Tibial artery (tissue), 4 donors: ENCODE data around the gene NUTM2E.
"Not testable (repeated sequence)": the region's sequence is repeated elsewhere in the genome, so short reads cannot be mapped to it uniquely, and the experiment has no call there.

Experiments
- DNase-seq, 2 donors: peaks; one replicate each; pipeline ENCODE4 v3.0.0-alpha.2; 2019
- H3K27ac ChIP-seq, 2 donors: fragments of 200-600 bp; sonication (generic) in 1 of 2; 1 replicate in 1 of 2; 2 replicates in 1 of 2; pipeline ENCODE4 v1.5.1; 2018 to 2019; ENCODE audit warnings: mild to moderate bottlenecking in 1 of 2
- H3K27me3 ChIP-seq, 2 donors: fragments of 200-600 bp; sonication (generic) in 1 of 2; one replicate each; pipeline versions ENCODE4 v1.5.1 to v1.6.0; 2016 to 2019
- H3K36me3 ChIP-seq, 3 donors: fragments of 200-600 bp; sonication (generic) in 2 of 3; one replicate each; pipeline ENCODE4 v1.5.1; 2016 to 2019; ENCODE audit warnings: mild to moderate bottlenecking in 2 of 3
- H3K4me1 ChIP-seq, 4 donors: fragments of 200-600 bp; sonication (generic) in 2 of 4; 1 replicate in 3 of 4; 2 replicates in 1 of 4; pipeline ENCODE4 v1.5.1; 2016 to 2019
- H3K4me3 ChIP-seq, 2 donors: fragments of 200-600 bp; sonication (generic) in 1 of 2; 1 replicate in 1 of 2; 2 replicates in 1 of 2; pipeline ENCODE4 v1.5.1; 2018 to 2019; ENCODE audit warnings: mild to moderate bottlenecking in 2 of 2
- H3K9me3 ChIP-seq, 3 donors: fragments of 200-600 bp; sonication (generic) in 1 of 3; one replicate each; pipeline ENCODE4 v1.5.1; 2016 to 2019
- intact Hi-C: fragments of 100-400 bp; cut with DNase I; formaldehyde crosslinking; loops from one replicate; pipeline ENCODE4 v1.15.0; 2023; ENCODE audit warnings: low total_unique reads
- TF ChIP-seq, protein P1 (sequence below), 2 experiments: fragments of 200-600 bp in 1 of 2; fragments of 450-650 bp in 1 of 2; IDR thresholded peaks; one replicate each; pipeline ENCODE4 v1.5.1; 2017 to 2019; ENCODE audit warnings: antibody characterized with exemption in 2 of 2, mild to moderate bottlenecking in 1 of 2, moderate library complexity in 1 of 2

The NUTM2E gene

DNA sequence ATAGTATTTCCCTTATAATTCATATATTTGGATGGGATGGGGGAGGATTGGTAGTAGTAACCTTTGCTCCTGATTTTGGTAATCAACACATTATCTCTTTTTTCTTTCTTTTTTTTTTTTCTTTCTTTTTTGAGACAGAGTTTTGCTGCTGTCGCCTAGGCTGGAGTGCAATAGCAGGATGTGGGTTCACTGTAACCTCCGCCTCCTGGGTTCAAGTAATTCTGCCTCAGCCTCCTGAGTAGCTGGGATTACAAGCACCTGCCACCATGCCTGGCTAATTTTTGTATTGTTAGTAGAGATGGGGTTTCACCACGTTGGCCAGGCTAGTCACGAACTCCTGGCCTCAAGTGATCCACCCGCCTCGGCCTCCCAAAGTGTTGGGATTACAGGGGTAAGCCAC lies 3.2 kb upstream of the NUTM2E start:
- H3K27me3 ChIP-seq, H3K4me1 ChIP-seq, H3K27ac ChIP-seq, H3K36me3 ChIP-seq, H3K4me3 ChIP-seq, intact Hi-C loops, DNase-seq, H3K9me3 ChIP-seq: not testable (repeated sequence)

DNA sequence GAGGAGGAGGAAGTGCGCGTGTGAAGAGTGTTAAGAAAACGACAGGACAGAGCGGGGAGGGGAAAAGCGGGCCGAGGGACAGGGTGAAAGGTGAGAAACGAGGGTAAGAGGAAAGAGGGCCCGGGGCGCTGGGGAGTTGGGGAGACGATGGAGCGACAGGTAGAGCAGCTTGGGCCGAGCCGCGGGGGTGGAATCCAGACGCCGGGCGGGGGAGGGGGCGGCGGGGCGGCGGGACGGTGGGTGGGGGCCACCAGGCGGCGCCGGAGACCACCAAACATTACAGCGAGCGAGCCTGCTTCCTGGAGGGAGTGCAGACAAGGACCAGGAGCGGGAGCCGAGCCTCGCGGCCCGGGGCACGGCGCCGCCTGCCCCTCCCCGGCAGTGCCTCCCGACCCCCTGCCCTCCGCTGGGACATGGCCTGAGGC lies 940 bp upstream of the NUTM2E start:
- H3K9me3 ChIP-seq, H3K27me3 ChIP-seq, H3K36me3 ChIP-seq, intact Hi-C loops: not testable (repeated sequence)
- Histone ChIP-seq H3K27ac (peak overlapping the region; percentile 82 to 83), H3K4me1 (peaks cover 0 to 12% (median 2%) of the 10 kb centered on the region in 4 donors), H3K4me3 (peak overlapping the region; percentile 58 to 63)
- DNase-seq: peak in 1 of 2 donors; percentile 66
- TF ChIP-seq, protein P1, sequence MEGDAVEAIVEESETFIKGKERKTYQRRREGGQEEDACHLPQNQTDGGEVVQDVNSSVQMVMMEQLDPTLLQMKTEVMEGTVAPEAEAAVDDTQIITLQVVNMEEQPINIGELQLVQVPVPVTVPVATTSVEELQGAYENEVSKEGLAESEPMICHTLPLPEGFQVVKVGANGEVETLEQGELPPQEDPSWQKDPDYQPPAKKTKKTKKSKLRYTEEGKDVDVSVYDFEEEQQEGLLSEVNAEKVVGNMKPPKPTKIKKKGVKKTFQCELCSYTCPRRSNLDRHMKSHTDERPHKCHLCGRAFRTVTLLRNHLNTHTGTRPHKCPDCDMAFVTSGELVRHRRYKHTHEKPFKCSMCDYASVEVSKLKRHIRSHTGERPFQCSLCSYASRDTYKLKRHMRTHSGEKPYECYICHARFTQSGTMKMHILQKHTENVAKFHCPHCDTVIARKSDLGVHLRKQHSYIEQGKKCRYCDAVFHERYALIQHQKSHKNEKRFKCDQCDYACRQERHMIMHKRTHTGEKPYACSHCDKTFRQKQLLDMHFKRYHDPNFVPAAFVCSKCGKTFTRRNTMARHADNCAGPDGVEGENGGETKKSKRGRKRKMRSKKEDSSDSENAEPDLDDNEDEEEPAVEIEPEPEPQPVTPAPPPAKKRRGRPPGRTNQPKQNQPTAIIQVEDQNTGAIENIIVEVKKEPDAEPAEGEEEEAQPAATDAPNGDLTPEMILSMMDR (IDR thresholded peaks at IDR 0.05): peak in 1 of 2 experiments; percentile 8

DNA sequence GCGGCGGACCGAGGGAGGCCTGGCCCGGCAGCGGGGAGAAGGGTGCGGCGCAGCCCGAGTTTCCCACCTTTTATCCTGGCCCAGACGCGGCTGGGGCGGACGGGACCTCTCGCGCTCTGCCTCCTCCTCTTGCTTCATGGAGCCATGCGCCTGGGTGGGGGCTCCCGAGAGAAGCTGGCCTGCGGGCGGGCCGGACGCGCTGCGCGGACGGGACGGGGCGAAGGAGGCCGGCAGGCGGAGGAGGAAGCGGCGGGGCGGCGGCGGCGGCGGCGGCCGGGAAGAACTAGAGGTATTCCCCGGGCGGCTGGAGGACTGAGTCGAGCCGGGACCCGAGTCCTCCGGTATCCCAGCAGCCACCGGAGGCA lies 426 bp upstream of the NUTM2E start:
- intact Hi-C loops, DNase-seq, H3K36me3 ChIP-seq, H3K27me3 ChIP-seq, H3K9me3 ChIP-seq: not testable (repeated sequence)
- peak overlapping the region; percentile 58 to 63 for H3K4me3 ChIP-seq
- H3K4me1 ChIP-seq: peaks cover 0 to 12% (median 2%) of the 10 kb centered on the region in 4 donors
- H3K27ac ChIP-seq: peak overlapping the region; percentile 82 to 83

DNA sequence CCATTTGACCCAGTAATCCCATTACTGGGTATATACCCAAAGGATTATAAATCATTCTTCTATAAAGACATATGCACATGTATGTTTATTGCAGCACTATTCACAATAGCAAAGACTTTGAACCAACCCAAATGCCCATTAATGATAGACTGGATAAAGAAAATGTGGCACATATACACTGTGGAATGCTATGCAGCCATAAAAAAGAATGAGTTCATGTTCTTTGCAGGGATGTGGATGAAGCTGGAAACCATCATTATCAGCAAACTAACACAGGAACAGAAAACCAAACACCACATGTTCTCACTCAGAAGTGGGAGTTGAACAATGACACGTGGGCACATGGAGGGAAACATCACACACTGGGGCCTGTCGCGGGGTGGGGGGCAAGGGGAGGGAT lies 7.3 kb downstream of the NUTM2E start:
- H3K4me1 ChIP-seq, H3K27me3 ChIP-seq, intact Hi-C loops, DNase-seq, H3K9me3 ChIP-seq, H3K4me3 ChIP-seq, H3K36me3 ChIP-seq, H3K27ac ChIP-seq: not testable (repeated sequence)

DNA sequence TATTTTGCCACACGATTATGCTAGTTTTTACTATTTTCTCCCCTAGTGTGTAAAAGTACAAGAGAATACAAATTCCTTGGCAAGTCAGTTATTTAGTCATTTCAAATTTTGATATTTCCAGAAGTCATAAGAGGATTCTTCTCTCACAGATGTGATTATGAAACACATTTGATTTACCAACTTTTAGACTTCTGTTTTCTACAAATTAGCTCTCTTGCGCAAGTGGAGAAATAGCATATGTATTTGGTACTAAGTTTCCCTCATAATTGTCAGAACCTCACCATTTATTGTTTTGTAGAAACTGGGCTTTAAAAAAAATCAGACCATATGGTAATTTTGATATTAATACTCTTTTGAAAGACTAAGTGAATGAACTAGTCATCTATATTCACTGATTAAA lies 9.4 kb downstream of the NUTM2E start:
- H3K36me3 ChIP-seq, DNase-seq, H3K9me3 ChIP-seq, H3K27ac ChIP-seq, H3K27me3 ChIP-seq, H3K4me3 ChIP-seq, intact Hi-C loops, H3K4me1 ChIP-seq: not testable (repeated sequence)

DNA sequence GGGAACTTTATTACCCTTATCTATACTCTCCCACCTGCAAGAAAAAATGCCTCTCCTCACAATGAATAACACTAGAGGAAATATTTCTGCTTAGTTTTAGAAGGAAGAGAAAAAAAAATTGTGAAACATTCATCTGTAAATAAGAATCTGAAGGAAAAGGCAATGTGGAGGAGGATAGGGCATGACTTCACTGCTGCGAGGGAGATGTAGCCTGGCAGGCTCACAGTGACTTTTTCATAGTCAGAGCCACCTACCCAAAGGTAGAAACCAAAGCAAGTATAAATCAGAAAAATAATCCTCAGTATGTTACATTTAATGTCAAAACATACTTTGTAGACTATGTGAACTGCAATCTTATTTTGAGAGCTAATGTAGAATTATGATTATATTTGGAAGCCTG lies 10.4 kb downstream of the NUTM2E start:
- DNase-seq, H3K9me3 ChIP-seq, H3K4me1 ChIP-seq, intact Hi-C loops, H3K4me3 ChIP-seq, H3K27ac ChIP-seq, H3K27me3 ChIP-seq, H3K36me3 ChIP-seq: not testable (repeated sequence)

DNA sequence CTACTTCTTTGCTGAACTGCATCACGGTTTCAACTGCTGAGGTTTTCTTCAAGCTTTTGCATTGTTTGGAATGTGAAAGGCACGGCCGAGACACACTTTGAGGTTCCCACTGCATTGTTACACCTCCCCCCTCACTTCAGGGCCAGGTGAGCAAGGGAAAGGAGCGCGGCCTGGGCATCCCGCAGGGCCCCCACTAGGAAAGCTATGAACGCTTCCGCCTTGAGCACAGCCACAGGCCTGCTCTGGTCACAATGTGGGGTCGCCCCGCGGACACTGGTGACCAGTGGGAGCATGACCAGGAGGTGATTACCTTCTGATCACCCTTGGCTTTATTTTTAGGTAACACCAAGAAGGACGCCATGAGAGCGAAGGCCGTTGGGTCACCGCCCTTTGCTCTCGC lies 11.9 kb downstream of the NUTM2E start:
- H3K4me1 ChIP-seq, DNase-seq, H3K27ac ChIP-seq, intact Hi-C loops, H3K4me3 ChIP-seq, H3K9me3 ChIP-seq, H3K36me3 ChIP-seq, H3K27me3 ChIP-seq: not testable (repeated sequence)

DNA sequence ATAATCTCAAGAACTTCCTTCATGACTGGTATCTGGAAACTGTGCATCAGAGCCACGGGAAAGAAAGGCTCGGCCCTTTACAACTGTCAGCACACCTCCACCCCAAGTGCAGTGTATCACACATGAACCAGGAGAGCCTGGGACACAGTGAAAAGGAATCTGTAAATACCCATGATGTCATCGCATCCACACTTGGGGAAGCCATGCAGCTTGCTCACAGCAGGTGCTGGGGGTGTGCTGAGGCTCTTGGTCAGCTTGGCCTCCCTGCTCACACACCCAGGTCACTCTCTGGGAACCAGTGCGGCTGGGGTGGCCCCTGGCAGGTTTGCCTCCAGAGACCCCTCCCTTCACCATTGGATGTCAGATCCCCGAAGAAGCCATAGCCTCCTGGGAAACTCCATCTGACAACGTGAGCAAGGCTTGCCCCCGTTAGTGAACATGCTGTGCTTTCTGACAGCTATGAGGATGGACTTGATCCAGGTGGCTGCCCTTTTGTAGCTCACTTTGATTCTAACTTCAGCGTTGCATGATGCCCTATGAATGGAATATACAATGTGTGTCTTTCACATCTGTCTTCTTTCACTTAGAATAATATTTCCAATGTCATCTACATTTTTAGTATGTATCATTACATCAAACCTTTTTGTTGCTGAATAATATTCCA lies 26.8 kb downstream of the NUTM2E start:
- intact Hi-C loops, H3K9me3 ChIP-seq, DNase-seq, H3K27ac ChIP-seq, H3K4me1 ChIP-seq, H3K36me3 ChIP-seq, H3K27me3 ChIP-seq, H3K4me3 ChIP-seq: not testable (repeated sequence)

DNA sequence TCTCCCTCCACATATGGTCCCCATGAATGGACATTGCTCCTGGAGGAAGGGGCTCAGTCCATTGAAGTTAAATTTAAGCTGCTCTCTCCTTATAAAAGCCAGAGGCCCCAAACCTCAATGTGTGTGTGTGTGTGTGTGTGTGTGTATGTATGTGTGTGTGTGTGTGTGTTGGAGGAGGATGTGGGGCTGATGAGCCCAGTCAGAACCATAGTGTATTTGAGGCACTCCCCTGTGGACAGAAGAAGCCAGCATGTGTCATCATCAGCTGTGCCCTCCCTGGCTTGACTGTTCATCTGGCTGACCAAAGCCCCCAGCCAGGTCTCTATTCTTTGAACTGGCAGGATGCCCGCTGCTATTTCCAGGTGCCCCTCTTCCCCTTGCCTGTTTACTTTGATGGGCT lies 35.7 kb downstream of the NUTM2E start:
- H3K27ac ChIP-seq, H3K9me3 ChIP-seq, DNase-seq, H3K36me3 ChIP-seq, H3K27me3 ChIP-seq, H3K4me1 ChIP-seq, H3K4me3 ChIP-seq, intact Hi-C loops: not testable (repeated sequence)

DNA sequence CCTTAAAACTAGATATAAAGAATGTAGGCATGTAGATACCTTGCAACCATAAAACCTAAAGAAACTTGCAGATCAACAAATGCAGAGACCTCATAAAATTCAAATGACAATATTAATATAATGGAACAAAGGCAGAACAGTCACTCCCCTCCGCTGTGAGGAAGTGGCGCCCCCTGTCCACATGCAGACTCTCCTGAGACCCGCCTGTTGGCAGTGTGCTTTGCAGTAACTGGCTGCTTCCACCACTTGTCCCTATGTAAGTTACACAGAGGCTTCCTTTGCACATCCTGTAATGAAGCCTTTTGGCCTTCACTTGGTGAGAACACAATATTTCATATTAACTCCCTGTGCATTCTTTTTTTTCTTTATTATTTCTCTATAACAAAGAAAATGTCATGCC lies 36.3 kb downstream of the NUTM2E start:
- H3K27me3 ChIP-seq, H3K4me1 ChIP-seq, H3K4me3 ChIP-seq, H3K27ac ChIP-seq, DNase-seq, intact Hi-C loops, H3K36me3 ChIP-seq, H3K9me3 ChIP-seq: not testable (repeated sequence)

DNA sequence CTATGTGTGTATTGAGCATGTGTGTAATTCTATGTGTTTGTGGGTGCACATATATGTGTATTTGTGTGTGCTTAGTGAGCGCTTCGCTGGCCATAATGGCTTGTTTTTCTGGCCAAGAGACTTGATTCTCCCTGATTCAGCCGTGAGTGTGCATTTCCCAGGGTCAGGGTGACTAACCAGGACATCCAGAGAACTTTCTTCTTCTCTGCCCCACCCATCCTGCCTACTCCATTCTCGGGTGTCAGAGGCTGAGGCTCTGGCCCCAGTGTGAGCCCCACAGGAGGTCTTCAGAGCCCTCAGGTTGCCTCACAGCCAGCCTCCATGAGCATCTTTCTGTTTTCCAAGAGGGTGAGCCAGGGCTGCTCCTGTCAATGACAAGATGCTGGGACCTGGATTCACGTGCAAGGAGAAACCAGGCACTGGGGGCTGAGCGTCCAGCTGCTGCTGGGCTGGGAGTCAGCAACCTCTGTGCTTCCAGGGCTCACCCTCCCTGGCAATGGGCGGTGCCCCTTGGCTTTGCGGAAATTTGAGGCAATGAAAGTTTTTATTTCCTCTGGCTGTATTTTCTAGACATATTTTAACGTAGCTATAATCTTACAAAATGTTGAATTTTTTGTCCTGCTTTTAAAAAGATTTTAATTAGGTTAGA lies 40.5 kb downstream of the NUTM2E start:
- H3K36me3 ChIP-seq, H3K9me3 ChIP-seq, H3K4me3 ChIP-seq, H3K27me3 ChIP-seq, DNase-seq, H3K4me1 ChIP-seq, H3K27ac ChIP-seq, intact Hi-C loops: not testable (repeated sequence)

DNA sequence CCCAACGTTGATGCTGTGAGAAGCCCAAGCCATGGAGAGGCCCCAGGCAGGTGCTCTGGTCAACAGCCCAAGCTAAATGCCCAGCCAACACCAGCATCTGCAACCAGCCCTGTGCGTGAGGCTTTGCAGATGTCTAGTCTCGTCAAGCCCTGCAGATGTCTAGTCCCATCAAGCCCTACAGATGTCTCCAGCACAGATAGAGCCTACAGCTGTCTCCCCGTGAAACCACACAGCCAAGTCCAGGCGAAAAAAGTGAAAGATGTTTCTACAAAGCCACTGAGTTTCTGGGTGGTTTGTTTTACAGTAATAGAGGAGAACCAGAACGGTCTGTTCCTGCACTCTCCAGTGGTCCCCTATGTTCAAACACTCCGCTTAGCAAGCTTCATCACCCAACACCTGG lies 41.5 kb downstream of the NUTM2E start:
- DNase-seq, intact Hi-C loops: not testable (repeated sequence)

DNA sequence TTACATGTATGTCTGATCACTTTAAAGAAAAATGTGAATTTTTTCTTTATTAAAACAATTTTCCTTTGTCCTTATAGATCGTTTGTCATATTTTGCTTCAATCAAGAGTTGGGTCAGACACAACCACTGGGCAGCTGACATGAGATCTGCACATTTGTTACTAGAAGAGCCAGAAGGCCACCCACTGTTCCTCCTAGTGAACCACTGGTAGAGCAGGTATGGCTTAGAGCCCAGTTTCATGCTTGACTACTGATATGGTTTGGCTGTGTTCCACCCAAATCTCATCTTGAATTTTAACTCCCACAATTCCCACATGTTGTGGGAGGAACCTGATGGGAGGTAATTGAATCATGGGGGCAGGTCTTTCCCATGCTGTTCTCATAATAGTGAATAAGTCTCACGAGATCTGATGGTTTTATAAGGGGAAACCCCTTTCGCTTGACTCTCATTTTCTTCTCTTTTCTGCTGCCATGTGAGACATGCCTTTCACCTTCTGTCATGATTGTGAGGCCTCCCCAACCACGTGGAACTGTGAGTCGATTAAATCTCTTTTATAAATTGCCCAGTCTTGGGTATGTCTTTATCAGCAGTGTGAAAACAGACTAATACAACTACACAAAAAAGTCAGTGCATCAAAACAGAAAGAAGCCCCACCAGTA lies 43.0 kb downstream of the NUTM2E start:
- DNase-seq, H3K27ac ChIP-seq, H3K27me3 ChIP-seq, intact Hi-C loops, H3K36me3 ChIP-seq, H3K4me1 ChIP-seq, H3K9me3 ChIP-seq, H3K4me3 ChIP-seq: not testable (repeated sequence)

More for the DNA sequence above, 41.5 kb downstream of the NUTM2E start:
- H3K4me1 ChIP-seq, H3K27me3 ChIP-seq, H3K36me3 ChIP-seq, H3K27ac ChIP-seq, H3K9me3 ChIP-seq, H3K4me3 ChIP-seq: not testable (repeated sequence)
